ENCODE measurements around the gene CNN1. TPM values are rescaled to one million over a fixed set of nuclear protein-coding genes. Genes with fewer than 3 reads are reported as not detected.
"Not testable (repeated sequence)": the region's sequence is repeated elsewhere in the genome, so short reads cannot be mapped to it uniquely, and the experiment has no call there.

The CNN1 gene
- total RNA-seq, 1 experiment from 2014 or later, result 0.96 TPM

GRCh38 chr19:11599704-11600103, 61.1 kb downstream of the CNN1 start:
- DNase-seq (ENCODE audit: low read depth), result not testable (repeated sequence)

Other genes starting within 250 kb of the CNN1 start
- gene TSPAN16, start 242.7 kb upstream of the CNN1 start, total RNA-seq (2014; rRNA removed; shearing (Covaris generic)), result not detected in 2 replicates
- gene RAB3D, start 199.2 kb upstream of the CNN1 start, total RNA-seq (2014; rRNA removed; shearing (Covaris generic)), result 6.2 and 7.5 TPM in 2 replicates
- gene TMEM205, start 192.6 kb upstream of the CNN1 start, total RNA-seq (2014; rRNA removed; shearing (Covaris generic)), result 211 and 255 TPM in 2 replicates
- gene CCDC159, start 192.3 kb upstream of the CNN1 start, total RNA-seq (2014; rRNA removed; shearing (Covaris generic)), result 4.3 and 4.8 TPM in 2 replicates
- gene PLPPR2, start 183.4 kb upstream of the CNN1 start, total RNA-seq (2014; rRNA removed; shearing (Covaris generic)), result 14.1 and 17.3 TPM in 2 replicates
- 2.0 and 3.0 TPM in 2 replicates for gene SWSAP1, start 164.2 kb upstream of the CNN1 start, total RNA-seq (2014; rRNA removed; shearing (Covaris generic))
- 21.2 and 22.9 TPM in 2 replicates for gene EPOR, start 154.5 kb upstream of the CNN1 start, total RNA-seq (2014; rRNA removed; shearing (Covaris generic))
- gene RGL3, start 119.5 kb upstream of the CNN1 start, total RNA-seq (2014; rRNA removed; shearing (Covaris generic)), result 3.3 and 4.2 TPM in 2 replicates
- gene ODAD3, start 103.7 kb upstream of the CNN1 start, total RNA-seq (2014; rRNA removed; shearing (Covaris generic)), result 2.3 and 3.1 TPM in 2 replicates
- 88.3 and 94.3 TPM in 2 replicates for gene PRKCSH, start 103.2 kb upstream of the CNN1 start, total RNA-seq (2014; rRNA removed; shearing (Covaris generic))
- not detected in 2 replicates for gene ELAVL3, start 57.8 kb upstream of the CNN1 start, total RNA-seq (2014; rRNA removed; shearing (Covaris generic))
- gene ZNF653, start 33.0 kb upstream of the CNN1 start, total RNA-seq (2014; rRNA removed; shearing (Covaris generic)), result 5.9 and 6.0 TPM in 2 replicates
- 47.9 and 51.2 TPM in 2 replicates for gene ECSIT, start 9.7 kb upstream of the CNN1 start, total RNA-seq (2014; rRNA removed; shearing (Covaris generic))
- 62.6 and 108 TPM in 2 replicates for gene ELOF1, start 20.4 kb downstream of the CNN1 start, total RNA-seq (2014; rRNA removed; shearing (Covaris generic))
- gene ACP5, start 38.8 kb downstream of the CNN1 start, total RNA-seq (2014; rRNA removed; shearing (Covaris generic)), result 1.7 and 2.1 TPM in 2 replicates
- gene ZNF627, start 58.6 kb downstream of the CNN1 start, total RNA-seq (2014; rRNA removed; shearing (Covaris generic)), result 16.6 and 17.3 TPM in 2 replicates
- 7.9 and 11.5 TPM in 2 replicates for gene ZNF823, start 200.1 kb downstream of the CNN1 start, total RNA-seq (2014; rRNA removed; shearing (Covaris generic))
- 5.4 and 8.6 TPM in 2 replicates for gene ZNF441, start 228.1 kb downstream of the CNN1 start, total RNA-seq (2014; rRNA removed; shearing (Covaris generic))

All from RPMI7951 (cell line).